HEK293T (cell line): ENCODE data around the gene CST4.
A peak's percentile ranks its signal among the peaks of the same experiment; 100 is the strongest.

Experiments used
- CTCF ChIA-PET: fragments of 350-600 bp; formaldehyde crosslinking; extraction: SDS; loops from one replicate; lab custom pipeline; 2021; ENCODE audit warnings: antibody characterized with exemption, inconsistent platforms; lab: Yijun Ruan, JAX
- POLR2A ChIA-PET: fragments of 350-600 bp; formaldehyde crosslinking; extraction: SDS; loops from one replicate; lab custom pipeline; 2020; ENCODE audit warnings: antibody characterized with exemption, inconsistent platforms; lab: Yijun Ruan, JAX
- DNase-seq: peaks from one replicate; pipeline ENCODE4 v3.0.0; 2012; ENCODE audit warnings: mixed read lengths; ENCODE audit errors: extremely low spot score
- ARNT ChIP-seq: fragments of 450-650 bp; IDR thresholded peaks from 2 replicates; pipeline ENCODE4 v1.6.1; 2017; ENCODE audit warnings: mild to moderate bottlenecking
- BHLHE40 ChIP-seq: fragments of 450-650 bp; IDR thresholded peaks from 2 replicates; pipeline ENCODE4 v1.6.1; 2016; ENCODE audit warnings: mild to moderate bottlenecking, moderate library complexity, borderline replicate concordance
- CTBP1 ChIP-seq: fragments of 450-650 bp; IDR thresholded peaks from 2 replicates; pipeline ENCODE4 v1.6.1; 2016; ENCODE audit warnings: borderline replicate concordance
- ELF4 ChIP-seq: fragments of 450-650 bp; IDR thresholded peaks from 2 replicates; pipeline ENCODE4 v1.6.1; 2017; ENCODE audit warnings: antibody characterized with exemption
- FOXA1 ChIP-seq: fragments of 450-650 bp; IDR thresholded peaks from 2 replicates; pipeline ENCODE4 v1.6.1; 2016; ENCODE audit warnings: mild to moderate bottlenecking
- FOXK2 ChIP-seq: fragments of 450-650 bp; IDR thresholded peaks from 2 replicates; pipeline ENCODE4 v1.6.1; 2016; ENCODE audit warnings: mild to moderate bottlenecking
- FOXM1 ChIP-seq: fragments of 450-650 bp; IDR thresholded peaks from 2 replicates; pipeline ENCODE4 v1.6.1; 2017; ENCODE audit warnings: mild to moderate bottlenecking, borderline replicate concordance
- HDGF ChIP-seq: fragments of 450-650 bp; IDR thresholded peaks from 2 replicates; pipeline ENCODE4 v1.6.1; 2017; ENCODE audit warnings: antibody characterized with exemption, borderline replicate concordance
- L3MBTL2 ChIP-seq: fragments of 450-650 bp; conservative IDR thresholded peaks from 2 replicates; pipeline ENCODE4 v1.6.1; 2016; ENCODE audit warnings: mild to moderate bottlenecking
- LEF1 ChIP-seq: fragments of 450-650 bp; IDR thresholded peaks from 2 replicates; pipeline ENCODE4 v1.6.1; 2017; ENCODE audit warnings: mild to moderate bottlenecking, borderline replicate concordance
- NFRKB ChIP-seq: fragments of 450-650 bp; IDR thresholded peaks from 2 replicates; pipeline ENCODE4 v1.6.1; 2016; ENCODE audit warnings: mild to moderate bottlenecking, moderate library complexity
- PKNOX1 ChIP-seq: fragments of 450-650 bp; IDR thresholded peaks from 2 replicates; pipeline ENCODE4 v1.6.1; 2016
- SP1 ChIP-seq: fragments of 450-650 bp; IDR thresholded peaks from 2 replicates; pipeline ENCODE4 v1.6.1; 2017
- SUZ12 ChIP-seq: fragments of 450-650 bp; IDR thresholded peaks from 2 replicates; pipeline ENCODE4 v1.6.1; 2016; ENCODE audit warnings: mild to moderate bottlenecking
- TARDBP ChIP-seq: fragments of 450-650 bp; IDR thresholded peaks from 2 replicates; pipeline ENCODE4 v1.6.1; 2016
- ZNF384 ChIP-seq: fragments of 450-650 bp; IDR thresholded peaks from 2 replicates; pipeline ENCODE4 v1.6.1; 2016

The CST4 gene

GRCh38 chr20:23672158-23672557 is 16.7 kb downstream of the CST4 start:
- DNase-seq = no peak
- ChIA-PET CTCF (interaction anchor here (1.0 kb wide), 1 partner anchor 121 kb away, joined by 3 read pairs; no protein-coding TSS in a partner anchor), POLR2A (no interaction called here)
- TF ChIP-seq PKNOX1 = no peak
- no peak for TF ChIP-seq ARNT
- no peak for TF ChIP-seq BHLHE40
- no peak for TF ChIP-seq HDGF
- no peak for TF ChIP-seq FOXM1

DNA sequence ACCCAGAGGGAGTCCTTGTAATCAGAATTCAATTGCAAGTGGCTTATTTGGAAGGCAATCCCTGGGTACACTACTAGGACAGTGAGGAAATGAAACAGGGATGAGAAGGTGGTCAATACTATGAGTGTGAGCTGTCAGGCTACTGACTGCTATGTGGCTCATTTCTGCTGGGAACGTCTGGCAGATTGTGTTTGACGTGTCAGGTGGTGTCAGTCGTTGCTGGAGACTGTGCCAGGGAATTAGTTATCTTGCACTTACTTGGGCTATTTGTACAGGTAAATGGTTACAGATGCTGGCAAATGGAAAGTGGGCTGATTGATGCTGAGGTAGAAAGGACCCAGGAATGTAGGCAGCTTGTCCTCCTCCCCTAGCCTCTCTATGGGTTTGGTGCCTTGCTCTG is 17.4 kb downstream of the CST4 start:
- TF ChIP-seq FOXA1 (no peak), FOXM1 (no peak), NFRKB (no peak), L3MBTL2 (no peak), BHLHE40 (no peak), ZNF384 (no peak), PKNOX1 (no peak), TARDBP (no peak), SUZ12 (no peak), CTBP1 (no peak)
- ChIA-PET POLR2A (no interaction called here), CTCF (no interaction called here)
- no peak for DNase-seq

- DNase-seq = no peak
- POLR2A ChIA-PET = no interaction called here
- no peak for TF ChIP-seq ELF4
- TF ChIP-seq SP1 = no peak
- no peak for TF ChIP-seq ARNT
- TF ChIP-seq FOXA1 = no peak
- TF ChIP-seq FOXK2 = no peak
- no peak for TF ChIP-seq CTBP1
- no peak for TF ChIP-seq BHLHE40
- TF ChIP-seq TARDBP = no peak
- no peak for TF ChIP-seq LEF1
- TF ChIP-seq L3MBTL2 = no peak
- no peak for TF ChIP-seq NFRKB
- TF ChIP-seq FOXM1 = no peak
- no peak for TF ChIP-seq HDGF
- TF ChIP-seq PKNOX1 = no peak
- TF ChIP-seq SUZ12 = no peak
- no peak for TF ChIP-seq ZNF384
- CTCF ChIA-PET = no interaction called here
Observed at GRCh38 chr20:23670361-23670760, 18.5 kb downstream of the CST4 start.

DNA sequence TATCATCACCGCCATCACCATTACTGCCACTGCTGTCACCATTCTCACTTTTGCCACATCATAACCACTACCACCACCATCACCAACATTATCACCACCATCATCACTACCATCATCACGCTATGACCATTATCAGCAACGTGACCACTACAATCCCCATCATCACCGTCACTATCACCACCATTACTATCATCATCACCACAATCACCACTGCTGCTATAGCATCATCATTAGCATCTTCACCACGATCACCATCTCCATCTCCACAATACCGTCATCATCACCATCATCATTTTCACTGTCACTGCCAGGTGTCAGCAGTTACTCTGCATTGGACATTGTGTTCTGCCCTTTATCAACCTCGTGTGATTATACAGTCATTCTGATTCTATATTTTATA is 19.0 kb downstream of the CST4 start:
- no peak for DNase-seq
- no peak for TF ChIP-seq ZNF384
- TF ChIP-seq NFRKB = no peak
- TF ChIP-seq FOXM1 = no peak
- TF ChIP-seq ARNT = no peak
- no peak for TF ChIP-seq FOXK2
- POLR2A ChIA-PET = no interaction called here
- CTCF ChIA-PET = no interaction called here

DNA sequence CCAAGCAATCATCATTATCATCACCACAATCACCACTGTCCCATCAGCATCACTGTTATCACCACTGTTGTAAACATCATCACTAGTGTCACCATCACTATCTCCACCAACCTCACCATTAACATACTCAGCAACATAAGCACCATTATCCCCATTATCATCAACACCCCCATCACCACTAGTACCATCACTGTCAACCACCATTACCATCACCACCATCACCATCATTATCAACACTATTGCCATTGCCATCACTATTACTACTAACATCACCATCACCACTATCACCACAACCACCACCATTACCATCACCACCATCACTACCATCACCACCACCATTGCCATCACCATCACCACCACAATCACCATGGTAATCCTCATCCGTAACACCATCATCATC is 19.5 kb downstream of the CST4 start:
- POLR2A ChIA-PET = no interaction called here
- no peak for DNase-seq
- no peak for TF ChIP-seq FOXA1

GRCh38 chr20:23668477-23668951 is 20.3 kb downstream of the CST4 start:
- CTCF ChIA-PET = interaction anchor here (1.4 kb wide), 1 partner anchor 15 kb away, joined by 3 read pairs; no protein-coding TSS in a partner anchor
- POLR2A ChIA-PET = no interaction called here
- no peak for TF ChIP-seq TARDBP
- no peak for TF ChIP-seq PKNOX1
- no peak for TF ChIP-seq ZNF384
- no peak for TF ChIP-seq FOXM1
- TF ChIP-seq HDGF = no peak
- TF ChIP-seq ARNT = no peak
- no peak for TF ChIP-seq NFRKB
- TF ChIP-seq ELF4 = no peak
- no peak for TF ChIP-seq FOXK2
- TF ChIP-seq FOXA1 = no peak
- no peak for TF ChIP-seq L3MBTL2
- TF ChIP-seq SUZ12 = no peak
- TF ChIP-seq LEF1 = no peak
- TF ChIP-seq CTBP1 = no peak
- no peak for TF ChIP-seq SP1
- TF ChIP-seq BHLHE40 = no peak
- DNase-seq = peak; percentile 73

More for the DNA sequence above, 19.5 kb downstream of the CST4 start:
- CTCF ChIA-PET = interaction anchor here (1.4 kb wide), 1 partner anchor 14 kb away, joined by 3 read pairs; no protein-coding TSS in a partner anchor

- DNase-seq = no peak
- TF ChIP-seq FOXK2 = no peak
- no peak for TF ChIP-seq TARDBP
- TF ChIP-seq LEF1 = no peak
- no peak for TF ChIP-seq PKNOX1
- no peak for TF ChIP-seq SUZ12
- TF ChIP-seq HDGF = no peak
- TF ChIP-seq L3MBTL2 = no peak
- TF ChIP-seq ELF4 = no peak
- no peak for TF ChIP-seq CTBP1
- no peak for TF ChIP-seq BHLHE40
- no peak for TF ChIP-seq FOXM1
- TF ChIP-seq ARNT = no peak
- TF ChIP-seq ZNF384 = no peak
- POLR2A ChIA-PET = no interaction called here
- CTCF ChIA-PET = interaction anchor here (1.4 kb wide), 1 partner anchor 15 kb away, joined by 3 read pairs; no protein-coding TSS in a partner anchor
Observed at GRCh38 chr20:23667666-23668065, 21.2 kb downstream of the CST4 start.
